ENCODE measurements around the gene GALNT15.

GRCh38 chr3:16211176-16211904 is 36.9 kb downstream of the GALNT15 start:
- TF ChIP-seq CTCF (IDR thresholded peaks at IDR 0.05) (no peak), EZH2phosphoT487 (IDR thresholded peaks at IDR 0.05) (no peak), EZH2 (IDR thresholded peaks at IDR 0.05) (no peak)
